GM23338 (cell line): ENCODE data around the gene KCNMA1.

Source experiments
- CREB1 ChIP-seq: fragments of 250-450 bp; sonication (Bioruptor Pico); IDR thresholded peaks from 2 replicates; pipeline ENCODE4 v1.5.0; 2020; ENCODE audit warnings: low read depth, mild to moderate bottlenecking, moderate library complexity
- CTCF ChIP-seq, 2 experiments: fragments of 200-600 bp in 1 of 2; sonication (generic) in 1 of 2; conservative IDR thresholded peaks; 2 replicates each; pipeline versions ENCODE4 v1.5.1 to v1.6.1; 2016 to 2017; ENCODE audit warnings: antibody characterized with exemption in 2 of 2, low read depth in 2 of 2, mild to moderate bottlenecking in 2 of 2, moderate library complexity in 1 of 2
- EZH2 ChIP-seq: fragments of 200-600 bp; sonication (generic); IDR thresholded peaks from one replicate; pipeline ENCODE4 v1.8.0; 2017; ENCODE audit warnings: antibody characterized with exemption, mild to moderate bottlenecking, low read depth; ENCODE audit not compliant: unreplicated experiment
- EZH2phosphoT487 ChIP-seq: fragments of 200-600 bp; sonication (generic); IDR thresholded peaks from one replicate; pipeline ENCODE4 v1.8.1; 2018; ENCODE audit warnings: antibody characterized with exemption; ENCODE audit not compliant: unreplicated experiment
- JUNB ChIP-seq: IDR thresholded peaks from one replicate; pipeline ENCODE4 v1.6.1; 2016; ENCODE audit warnings: antibody characterized with exemption; ENCODE audit not compliant: unreplicated experiment
- POLR2AphosphoS5 ChIP-seq: IDR thresholded peaks from 2 replicates; pipeline ENCODE4 v1.6.1; 2016; ENCODE audit warnings: antibody characterized with exemption, low read depth
- REST ChIP-seq: IDR thresholded peaks from one replicate; pipeline ENCODE4 v1.6.1; 2018; ENCODE audit warnings: antibody characterized with exemption; ENCODE audit not compliant: unreplicated experiment
- ZNF114 ChIP-seq: fragments of 250-450 bp; sonication (Bioruptor Pico); IDR thresholded peaks from 2 replicates; pipeline ENCODE4 v1.5.0; 2020; ENCODE audit warnings: mild to moderate bottlenecking, moderate library complexity

- TF ChIP-seq CTCF (conservative IDR thresholded peaks at IDR 0.05; ENCODE audit: low read depth in 2 of 2) (no peak), EZH2phosphoT487 (no peak), EZH2 (no peak), REST (no peak), POLR2AphosphoS5 (no peak), JUNB (no peak), CREB1 (CRISPR knock-in tag) (no peak), ZNF114 (CRISPR knock-in tag) (no peak)
Observed at GRCh38 chr10:77355844-77356243, 281.8 kb downstream of the KCNMA1 start.
